Natural killer cell (primary cell): Measurements from ENCODE around the gene VAV3. TPM values are rescaled to one million over a fixed set of nuclear protein-coding genes. Genes with fewer than 3 reads are reported as not detected.

Source experiments
- ATAC-seq, 3 donors: fragments of 150-1000 bp in 2 of 3; fragments of 200-7000 bp in 1 of 3; cut with Tn5 transposase; 1 replicate in 1 of 3; 2 replicates in 2 of 3; pipeline ENCODE4 v1.10.0; 2021; ENCODE audit warnings: mild to moderate bottlenecking in 2 of 3, moderate library complexity in 2 of 3
- DNase-seq, 2 donors: peaks; one replicate each; pipeline versions ENCODE4 v3.0.0 to v3.0.0-alpha.2; 2013 to 2021; ENCODE audit warnings: mixed read lengths in 1 of 2
- H3K27ac ChIP-seq: one replicate; pipeline ENCODE4 v1.5.1; 2013; ENCODE audit warnings: mild to moderate bottlenecking, low read length
- H3K27me3 ChIP-seq: one replicate; pipeline ENCODE4 v1.6.1; 2013; ENCODE audit warnings: low read length; ENCODE audit not compliant: control insufficient read depth, insufficient read depth
- H3K36me3 ChIP-seq: one replicate; pipeline ENCODE4 v1.6.1; 2013; ENCODE audit warnings: low read length; ENCODE audit not compliant: control insufficient read depth, insufficient read depth
- H3K4me1 ChIP-seq: one replicate; pipeline ENCODE4 v1.6.1; 2013; ENCODE audit warnings: low read length; ENCODE audit not compliant: control insufficient read depth, insufficient read depth
- H3K4me3 ChIP-seq: one replicate; pipeline ENCODE4 v1.5.1; 2013; ENCODE audit warnings: low read length
- H3K9me3 ChIP-seq: one replicate; pipeline ENCODE4 v1.6.1; 2013; ENCODE audit warnings: low read length; ENCODE audit not compliant: control insufficient read depth, insufficient read depth
- H3K27ac Mint-ChIP-seq, 2 donors: one replicate each; pipeline ENCODE4 v1.8.0; 2022; ENCODE audit warnings: mild to moderate bottlenecking in 2 of 2, mixed read lengths in 2 of 2, moderate library complexity in 1 of 2
- H3K27me3 Mint-ChIP-seq, 2 donors: one replicate each; pipeline ENCODE4 v1.8.0; 2022; ENCODE audit warnings: low read depth in 2 of 2, mixed read lengths in 2 of 2
- H3K36me3 Mint-ChIP-seq: one replicate; pipeline ENCODE4 v1.8.0; 2022; ENCODE audit warnings: mixed read lengths
- H3K4me1 Mint-ChIP-seq, 2 donors: one replicate each; pipeline ENCODE4 v1.8.0; 2022; ENCODE audit warnings: mixed read lengths in 2 of 2
- H3K4me3 Mint-ChIP-seq: one replicate; pipeline ENCODE4 v1.8.0; 2022; ENCODE audit warnings: mild to moderate bottlenecking, moderate library complexity, mixed read lengths
- H3K9me3 Mint-ChIP-seq, 2 donors: one replicate each; pipeline ENCODE4 v1.8.0; 2022; ENCODE audit warnings: mixed read lengths in 2 of 2
- WGBS: methylation state at CpG from one replicate; pipeline ENCODE4 v1.1.7; 2013; ENCODE audit warnings: missing lambda C conversion rate; ENCODE audit not compliant: insufficient coverage; 5-methylcytosine and 5-hydroxymethylcytosine counted together
- intact Hi-C: fragments of 100-400 bp; cut with micrococcal nuclease; formaldehyde crosslinking; loops from one replicate; pipeline ENCODE4 v1.14.2; 2022
- total RNA-seq, 4 donors: library from RNA; stranded (reverse); fragments of 120-200 nt in 1 of 4; gene quantifications; one replicate each; pipeline versions ENCODE4 v1.2.3 to v1.2.4, GENCODE V29; 2013 to 2022
- TF ChIP-seq, protein P1 (sequence below): fragments of 200-600 bp; IDR thresholded peaks from one replicate; pipeline ENCODE4 v1.8.0; 2022; ENCODE audit warnings: antibody characterized with exemption

VAV3 gene
- total RNA-seq, 3 donors from 2014 or later (not counting 1 experiment from before 2014, with no cell fraction given) = 95.8 to 101 (median 96.6) TPM

DNA sequence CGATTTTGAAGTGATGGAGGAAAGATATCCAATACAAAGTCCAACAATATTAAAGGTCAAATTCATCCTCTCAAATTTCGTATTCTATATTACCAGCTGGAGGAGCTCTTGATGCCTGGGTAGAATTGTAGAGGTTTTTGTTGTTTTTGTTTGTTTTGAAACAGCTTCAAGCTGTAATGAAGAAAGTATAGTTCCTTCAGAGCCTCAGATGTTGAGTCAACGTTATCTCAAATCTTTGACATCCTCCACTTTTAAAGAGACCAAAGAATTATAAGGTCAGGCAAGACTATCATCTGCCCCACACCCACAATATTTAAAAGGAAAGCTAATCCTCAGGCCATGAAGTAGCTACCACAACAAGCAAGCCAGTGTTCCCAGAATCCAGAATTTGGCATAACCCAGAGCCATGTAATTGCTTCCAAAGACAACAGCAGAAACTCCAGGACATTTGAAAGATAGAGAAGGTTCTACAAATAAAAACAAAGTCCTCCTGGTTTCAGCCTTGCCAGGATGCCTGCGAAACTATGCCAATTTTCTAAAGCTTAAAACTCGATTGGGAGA, 24.9 kb downstream of the VAV3 start:
- Mint-ChIP-seq H3K36me3 (no peaks in the 10 kb centered on the region), H3K9me3 (no peaks in the 10 kb centered on the region), H3K27me3 (no peaks in the 10 kb centered on the region), H3K27ac (peak overlapping the region; percentile 83 to 90), H3K4me1 (peaks cover 87 to 92% of the 10 kb centered on the region in 2 donors), H3K4me3 (no peak overlapping the region)
- H3K36me3 ChIP-seq = no peaks in the 10 kb centered on the region
- ATAC-seq (no peak), DNase-seq (no peak)
- no peak overlapping the region for H3K27ac ChIP-seq
- 82% methylated on average over 3 of the region's 5 CpGs for WGBS
- peaks cover 53% of the 10 kb centered on the region for H3K4me1 ChIP-seq
- intact Hi-C loops = no loop called here
- TF ChIP-seq, protein P1, sequence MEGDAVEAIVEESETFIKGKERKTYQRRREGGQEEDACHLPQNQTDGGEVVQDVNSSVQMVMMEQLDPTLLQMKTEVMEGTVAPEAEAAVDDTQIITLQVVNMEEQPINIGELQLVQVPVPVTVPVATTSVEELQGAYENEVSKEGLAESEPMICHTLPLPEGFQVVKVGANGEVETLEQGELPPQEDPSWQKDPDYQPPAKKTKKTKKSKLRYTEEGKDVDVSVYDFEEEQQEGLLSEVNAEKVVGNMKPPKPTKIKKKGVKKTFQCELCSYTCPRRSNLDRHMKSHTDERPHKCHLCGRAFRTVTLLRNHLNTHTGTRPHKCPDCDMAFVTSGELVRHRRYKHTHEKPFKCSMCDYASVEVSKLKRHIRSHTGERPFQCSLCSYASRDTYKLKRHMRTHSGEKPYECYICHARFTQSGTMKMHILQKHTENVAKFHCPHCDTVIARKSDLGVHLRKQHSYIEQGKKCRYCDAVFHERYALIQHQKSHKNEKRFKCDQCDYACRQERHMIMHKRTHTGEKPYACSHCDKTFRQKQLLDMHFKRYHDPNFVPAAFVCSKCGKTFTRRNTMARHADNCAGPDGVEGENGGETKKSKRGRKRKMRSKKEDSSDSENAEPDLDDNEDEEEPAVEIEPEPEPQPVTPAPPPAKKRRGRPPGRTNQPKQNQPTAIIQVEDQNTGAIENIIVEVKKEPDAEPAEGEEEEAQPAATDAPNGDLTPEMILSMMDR = no peak
- H3K27me3 ChIP-seq = no peaks in the 10 kb centered on the region
- no peaks in the 10 kb centered on the region for H3K9me3 ChIP-seq
- no peak overlapping the region for H3K4me3 ChIP-seq

DNA sequence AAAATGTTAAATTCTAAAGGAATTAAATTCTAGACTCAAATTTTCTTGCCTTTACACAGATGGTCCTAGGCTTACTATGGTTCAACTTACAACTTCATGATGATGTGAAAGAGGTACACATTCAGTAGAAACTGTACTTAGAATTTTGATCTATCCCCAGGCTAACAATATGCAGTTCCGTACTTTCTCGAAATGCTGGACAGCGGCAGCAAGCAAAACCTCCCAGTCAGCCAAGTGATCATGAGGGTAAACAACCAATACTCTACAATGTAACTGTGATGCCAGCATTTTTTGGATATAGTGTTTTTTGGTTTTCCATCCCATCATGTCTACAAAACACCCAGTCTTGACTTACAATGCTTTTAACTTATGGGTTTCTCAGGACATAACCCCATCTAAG, 25.7 kb downstream of the VAV3 start:
- Mint-ChIP-seq H3K36me3 (no peaks in the 10 kb centered on the region), H3K27me3 (no peaks in the 10 kb centered on the region), H3K4me3 (no peak overlapping the region), H3K4me1 (peaks cover 93 to 96% of the 10 kb centered on the region in 2 donors), H3K9me3 (no peaks in the 10 kb centered on the region), H3K27ac (peak overlapping the region; percentile 83 to 90)
- DNase-seq (no peak), ATAC-seq (no peak)
- no peak overlapping the region for H3K27ac ChIP-seq
- no peak overlapping the region for H3K4me3 ChIP-seq
- peaks cover 47% of the 10 kb centered on the region for H3K4me1 ChIP-seq
- H3K27me3 ChIP-seq = no peaks in the 10 kb centered on the region
- H3K36me3 ChIP-seq = no peaks in the 10 kb centered on the region
- H3K9me3 ChIP-seq = no peaks in the 10 kb centered on the region
- intact Hi-C loops = loop anchor here (5.0 kb wide), 3 partner anchors 42 to 188 kb away; no protein-coding TSS in a partner anchor
- TF ChIP-seq, protein P1 = no peak
- WGBS = 95% methylated on average over 3 of the region's 3 CpGs

DNA sequence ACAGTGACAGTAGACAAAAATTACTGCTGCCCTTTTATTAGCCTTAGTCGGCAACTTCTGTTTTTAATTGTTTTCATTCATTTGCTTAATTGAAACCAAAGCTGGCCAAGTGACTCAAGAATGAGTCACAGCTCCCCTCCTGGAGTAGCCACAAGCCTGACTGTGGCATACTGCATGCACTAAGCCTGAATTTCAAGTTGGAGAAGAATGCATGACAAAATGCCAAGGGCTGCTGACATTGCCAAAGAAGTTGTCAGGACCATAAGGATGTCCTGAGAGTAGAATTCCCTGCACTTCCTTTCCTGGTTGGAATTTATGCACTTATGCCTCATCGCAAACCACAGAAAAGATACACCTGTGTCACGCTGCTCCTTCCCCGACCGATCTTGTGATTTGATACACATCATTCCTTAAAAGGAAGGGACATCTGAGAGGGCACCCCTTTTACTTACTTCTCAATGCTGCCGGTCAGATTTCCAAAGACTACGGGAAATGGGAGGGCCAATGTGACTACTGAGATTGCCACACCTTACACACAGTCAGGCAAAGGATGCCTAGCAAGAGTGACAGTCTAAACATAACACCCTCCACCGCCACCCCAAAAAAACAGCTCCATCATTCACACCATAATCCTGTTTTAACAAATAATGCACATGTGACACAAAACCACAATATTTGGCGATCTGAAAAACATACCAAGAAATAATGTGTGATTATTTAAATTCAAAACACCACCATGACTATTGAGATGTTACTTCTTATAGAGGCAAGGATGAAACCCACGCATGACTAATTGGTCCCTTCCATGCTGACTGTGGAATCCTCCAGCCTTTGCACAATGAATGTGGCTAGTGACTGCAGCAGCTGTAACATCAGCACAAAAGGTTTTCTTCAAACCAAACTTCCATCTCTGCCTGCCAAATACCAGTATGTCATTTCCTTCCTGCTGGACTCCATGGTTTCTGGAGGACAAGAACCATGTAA, 28.2 kb downstream of the VAV3 start:
- Mint-ChIP-seq H3K36me3 (no peaks in the 10 kb centered on the region), H3K27me3 (no peaks in the 10 kb centered on the region), H3K27ac (peak overlapping the region; percentile 83 to 90), H3K9me3 (no peaks in the 10 kb centered on the region), H3K4me1 (peaks cover 82 to 87% of the 10 kb centered on the region in 2 donors), H3K4me3 (peak overlapping the region; percentile 76)
- intact Hi-C loops = loop anchor here (1.0 to 5.0 kb wide), 9 partner anchors 27 to 191 kb away; no protein-coding TSS in a partner anchor
- peak; percentile 84 to 92 (median 91) for ATAC-seq
- 45% methylated on average over 9 of the region's 10 CpGs for WGBS
- H3K36me3 ChIP-seq = no peaks in the 10 kb centered on the region
- H3K27me3 ChIP-seq = no peaks in the 10 kb centered on the region
- no peak overlapping the region for H3K4me3 ChIP-seq
- no peaks in the 10 kb centered on the region for H3K9me3 ChIP-seq
- peak overlapping the region; percentile 59 for H3K27ac ChIP-seq
- DNase-seq = peak; percentile 64 to 71
- TF ChIP-seq, protein P1 = no peak
- H3K4me1 ChIP-seq = peaks cover 31% of the 10 kb centered on the region
